GM06990 (cell line): ENCODE measurements around the gene TMF1.

Source experiments
- DNase-seq: peaks from one replicate; pipeline ENCODE4 v3.0.0-alpha.2; 2011; ENCODE audit not compliant: insufficient read length; ENCODE audit errors: extremely low read depth
- H3K27me3 ChIP-seq: replicated peaks from 2 replicates; pipeline ENCODE4 v1.6.0; 2011; ENCODE audit warnings: low read length; ENCODE audit not compliant: control insufficient read depth, insufficient read depth
- H3K36me3 ChIP-seq: 2 replicates; pipeline ENCODE4 v1.5.1; 2011; ENCODE audit warnings: low read length; ENCODE audit not compliant: control insufficient read depth, insufficient read depth
- H3K4me3 ChIP-seq: replicated peaks from 2 replicates; pipeline ENCODE4 v1.5.1; 2011; ENCODE audit warnings: low read depth, mild to moderate bottlenecking, control low read depth, low read length
- CTCF ChIP-seq: IDR thresholded peaks from 2 replicates; pipeline ENCODE4 v1.5.1; 2011; ENCODE audit warnings: low read length, control low read depth, mild to moderate bottlenecking, inconsistent platforms; ENCODE audit not compliant: insufficient read depth, poor library complexity, severe bottlenecking

TMF1 gene

DNA sequence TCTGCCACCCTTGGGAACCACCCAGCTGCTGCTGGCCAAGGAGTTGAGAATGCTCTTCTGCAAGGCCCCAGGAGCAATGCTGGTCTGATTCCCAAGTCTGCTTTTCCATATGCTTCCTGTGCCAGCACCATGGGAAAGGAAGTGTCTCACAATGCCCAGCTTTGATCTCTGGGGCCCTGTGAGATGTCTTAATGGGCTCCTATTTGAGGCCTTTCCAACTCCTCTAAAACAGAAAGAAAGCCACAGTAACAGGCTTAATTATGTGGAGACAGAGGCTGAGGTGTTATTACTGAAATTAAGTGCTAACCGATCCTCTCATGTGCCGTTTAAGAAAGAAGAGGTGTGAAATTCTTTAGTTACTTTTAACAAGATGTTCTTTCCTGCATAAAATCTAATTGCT lies 43.2 kb downstream of the TMF1 start:
- no peaks in the 10 kb centered on the region for H3K27me3 ChIP-seq
- TF ChIP-seq CTCF, result no peak
- no peak for DNase-seq
- H3K4me3 ChIP-seq, result no peak overlapping the region
- H3K36me3 ChIP-seq, result peaks cover 2% of the 10 kb centered on the region

DNA sequence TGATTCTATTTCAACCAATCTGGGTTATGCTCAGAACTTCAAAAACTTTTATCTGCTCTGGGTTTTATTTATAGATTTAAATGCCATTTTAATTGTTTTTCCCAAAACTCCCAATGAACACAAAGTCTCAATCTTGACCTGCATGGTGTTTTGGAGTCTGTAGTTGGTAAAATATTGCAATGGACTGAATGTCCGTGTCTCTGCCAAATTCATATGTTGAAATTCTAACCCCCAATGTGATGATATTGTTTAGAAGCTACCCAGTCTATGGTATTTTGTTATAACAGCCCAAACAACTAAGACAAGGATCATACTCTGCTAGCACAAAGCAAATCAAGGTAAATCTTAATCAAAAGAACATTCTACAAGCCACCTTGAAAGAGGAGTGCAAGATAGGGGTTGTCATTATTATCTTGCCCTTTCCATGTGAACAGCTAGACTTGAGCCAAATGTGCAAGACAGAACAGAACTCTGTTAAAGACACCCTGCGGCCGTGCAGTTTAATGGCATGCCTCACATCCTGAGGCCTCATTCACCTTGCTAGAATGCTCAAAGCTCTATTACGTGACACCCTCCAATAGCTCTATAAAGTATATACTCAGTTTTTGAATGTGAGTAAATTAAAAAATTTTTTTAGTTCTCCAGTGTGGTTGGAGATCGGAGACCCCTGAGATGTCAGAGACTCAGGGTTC lies 46.2 kb downstream of the TMF1 start:
- H3K4me3 ChIP-seq, result no peak overlapping the region
- peaks cover 2% of the 10 kb centered on the region for H3K36me3 ChIP-seq
- TF ChIP-seq CTCF, result no peak

GRCh38 chr3:69005071-69005790 lies 46.9 kb downstream of the TMF1 start:
- peaks cover 2% of the 10 kb centered on the region for H3K36me3 ChIP-seq
- no peak overlapping the region for H3K4me3 ChIP-seq
- TF ChIP-seq CTCF, result no peak
- no peak for DNase-seq
- no peaks in the 10 kb centered on the region for H3K27me3 ChIP-seq

More for the DNA sequence above, 46.2 kb downstream of the TMF1 start:
- DNase-seq, result no peak
- H3K27me3 ChIP-seq, result no peaks in the 10 kb centered on the region

GRCh38 chr3:69004138-69004537 lies 48.0 kb downstream of the TMF1 start:
- DNase-seq, result no peak
- H3K27me3 ChIP-seq, result no peaks in the 10 kb centered on the region
- no peak for TF ChIP-seq CTCF
- peaks cover 2% of the 10 kb centered on the region for H3K36me3 ChIP-seq
- H3K4me3 ChIP-seq, result no peak overlapping the region

- peaks cover 3% of the 10 kb centered on the region for H3K36me3 ChIP-seq
- DNase-seq, result no peak
- TF ChIP-seq CTCF, result no peak
- H3K27me3 ChIP-seq, result no peaks in the 10 kb centered on the region
- no peak overlapping the region for H3K4me3 ChIP-seq
Observed at GRCh38 chr3:68999605-69000004, 52.5 kb downstream of the TMF1 start.
